Measurements from ENCODE around the gene RASGEF1C. TPM values are rescaled to one million over a fixed set of nuclear protein-coding genes. Genes with fewer than 3 reads are reported as not detected.

Gene RASGEF1C
- total RNA-seq, 4 donors from 2014 or later = 0.58 to 4.0 (median 2.1) TPM

GRCh38 chr5:180133971-180134508, 75.0 kb downstream of the RASGEF1C start:
- Histone ChIP-seq H3K9me3 (no peaks in the 10 kb centered on the region), H3K27me3 (no peaks in the 10 kb centered on the region), H3K4me1 (peaks cover 6 to 7% of the 10 kb centered on the region in 2 donors), H3K27ac (no peak overlapping the region), H3K4me3 (replicated peaks in 1 of 3) (no peak overlapping the region), H3K36me3 (no peaks in the 10 kb centered on the region)
- DNase-seq = no peak
- intact Hi-C loops (cut with DNase I) = loop anchor here (5.0 to 10.0 kb wide), 2 partner anchors 73 to 181 kb away; partner anchors contain the start of gene RASGEF1C
- TF ChIP-seq, protein P1, sequence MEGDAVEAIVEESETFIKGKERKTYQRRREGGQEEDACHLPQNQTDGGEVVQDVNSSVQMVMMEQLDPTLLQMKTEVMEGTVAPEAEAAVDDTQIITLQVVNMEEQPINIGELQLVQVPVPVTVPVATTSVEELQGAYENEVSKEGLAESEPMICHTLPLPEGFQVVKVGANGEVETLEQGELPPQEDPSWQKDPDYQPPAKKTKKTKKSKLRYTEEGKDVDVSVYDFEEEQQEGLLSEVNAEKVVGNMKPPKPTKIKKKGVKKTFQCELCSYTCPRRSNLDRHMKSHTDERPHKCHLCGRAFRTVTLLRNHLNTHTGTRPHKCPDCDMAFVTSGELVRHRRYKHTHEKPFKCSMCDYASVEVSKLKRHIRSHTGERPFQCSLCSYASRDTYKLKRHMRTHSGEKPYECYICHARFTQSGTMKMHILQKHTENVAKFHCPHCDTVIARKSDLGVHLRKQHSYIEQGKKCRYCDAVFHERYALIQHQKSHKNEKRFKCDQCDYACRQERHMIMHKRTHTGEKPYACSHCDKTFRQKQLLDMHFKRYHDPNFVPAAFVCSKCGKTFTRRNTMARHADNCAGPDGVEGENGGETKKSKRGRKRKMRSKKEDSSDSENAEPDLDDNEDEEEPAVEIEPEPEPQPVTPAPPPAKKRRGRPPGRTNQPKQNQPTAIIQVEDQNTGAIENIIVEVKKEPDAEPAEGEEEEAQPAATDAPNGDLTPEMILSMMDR (IDR thresholded peaks at IDR 0.05) = no peak
- no peak for TF ChIP-seq POLR2A (IDR thresholded peaks at IDR 0.05)
- 80 to 94% methylated on average over 3 to 7 of the region's 9 CpGs for WGBS, 2 donors

GRCh38 chr5:180133551-180133950, 75.5 kb downstream of the RASGEF1C start:
- TF ChIP-seq, protein P1 (IDR thresholded peaks at IDR 0.05) = no peak
- TF ChIP-seq POLR2A (IDR thresholded peaks at IDR 0.05) = no peak
- intact Hi-C loops (cut with DNase I) = loop anchor here (5.0 to 10.0 kb wide), 2 partner anchors 74 to 181 kb away; partner anchors contain the start of gene RASGEF1C
- H3K9me3 ChIP-seq = no peaks in the 10 kb centered on the region
- peaks cover 6 to 7% of the 10 kb centered on the region in 2 donors for H3K4me1 ChIP-seq
- DNase-seq = no peak
- H3K36me3 ChIP-seq = no peaks in the 10 kb centered on the region
- H3K4me3 ChIP-seq (replicated peaks in 1 of 3) = no peak overlapping the region
- H3K27ac ChIP-seq = no peak overlapping the region
- WGBS, 2 donors = 85 to 93% methylated on average over 4 of the region's 4 CpGs
- no peaks in the 10 kb centered on the region for H3K27me3 ChIP-seq

- intact Hi-C loops (cut with DNase I) = loop anchor here (5.0 to 10.0 kb wide), 2 partner anchors 74 to 182 kb away; partner anchors contain the start of gene RASGEF1C
- Histone ChIP-seq H3K4me3 (replicated peaks in 1 of 3) (no peak overlapping the region), H3K36me3 (no peaks in the 10 kb centered on the region), H3K4me1 (peaks cover 7 to 9% of the 10 kb centered on the region in 2 donors), H3K9me3 (no peaks in the 10 kb centered on the region), H3K27me3 (no peaks in the 10 kb centered on the region), H3K27ac (no peak overlapping the region)
- TF ChIP-seq POLR2A (IDR thresholded peaks at IDR 0.05) = no peak
- TF ChIP-seq, protein P1 (IDR thresholded peaks at IDR 0.05) = no peak
- whole genome bisulfite sequencing, 2 donors = 81 to 83% methylated on average over 7 to 9 of the region's 9 CpGs
- no peak for DNase-seq
Observed at GRCh38 chr5:180133060-180133459, 76.0 kb downstream of the RASGEF1C start.

DNA sequence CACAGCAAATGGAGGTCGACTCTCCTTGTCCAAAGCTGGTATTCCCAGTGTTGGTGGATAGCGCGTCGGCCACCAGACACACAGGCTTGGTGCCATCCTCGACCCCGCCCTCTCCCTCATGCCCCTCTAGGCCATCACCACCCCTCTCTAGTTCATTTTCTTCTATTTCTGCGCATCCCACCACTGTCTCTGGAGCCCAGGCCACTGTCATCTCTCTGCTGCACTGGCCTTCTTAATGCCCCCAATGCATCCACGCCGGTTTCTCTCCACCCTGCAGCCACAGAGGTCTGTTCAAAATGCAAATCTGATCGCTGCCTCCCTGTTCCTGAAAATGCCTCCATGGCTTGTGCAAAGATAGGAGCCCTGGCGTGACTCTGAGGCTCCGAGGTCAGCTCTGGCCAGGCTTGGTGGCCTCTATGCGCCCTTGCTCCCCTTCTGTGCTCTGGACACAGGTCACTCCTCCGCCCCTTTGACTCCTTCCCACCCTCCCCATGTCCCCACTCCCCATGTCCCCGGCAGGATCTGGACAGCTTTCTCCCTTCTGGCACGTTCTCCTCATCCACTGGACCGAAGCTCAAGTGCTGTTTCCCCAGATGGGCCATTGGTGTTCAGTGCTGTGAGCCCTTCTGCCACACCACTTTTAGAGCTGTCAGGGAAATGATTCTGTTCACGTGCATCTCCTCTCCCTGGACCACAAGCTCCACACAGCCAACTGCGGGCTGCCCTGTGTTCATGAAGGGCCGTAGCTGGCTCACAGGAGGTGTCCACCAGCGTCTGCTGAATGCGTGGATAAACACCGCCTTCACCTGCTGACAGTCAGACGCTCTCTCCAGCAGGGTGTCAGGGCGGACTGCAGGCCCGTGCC, 77.9 kb downstream of the RASGEF1C start:
- intact Hi-C loops (cut with DNase I) = loop anchor here (5.0 to 10.0 kb wide), 2 partner anchors 76 to 184 kb away; partner anchors contain the start of gene RASGEF1C
- TF ChIP-seq, protein P1 (IDR thresholded peaks at IDR 0.05) = no peak
- TF ChIP-seq POLR2A (IDR thresholded peaks at IDR 0.05) = no peak
- H3K27ac ChIP-seq = no peak overlapping the region
- DNase-seq = peak; percentile 69 to 73
- H3K4me1 ChIP-seq = peaks cover 12 to 14% of the 10 kb centered on the region in 2 donors
- no peaks in the 10 kb centered on the region for H3K9me3 ChIP-seq
- H3K36me3 ChIP-seq = no peaks in the 10 kb centered on the region
- no peaks in the 10 kb centered on the region for H3K27me3 ChIP-seq
- 52 to 66% methylated on average over 26 of the region's 26 CpGs for WGBS, 2 donors
- no peak overlapping the region for H3K4me3 ChIP-seq (replicated peaks in 1 of 3)
